ENCODE data around the gene MIPOL1.
"Not testable (repeated sequence)": the region's sequence is repeated elsewhere in the genome, so short reads cannot be mapped to it uniquely, and the experiment has no call there.

Gene MIPOL1

DNA sequence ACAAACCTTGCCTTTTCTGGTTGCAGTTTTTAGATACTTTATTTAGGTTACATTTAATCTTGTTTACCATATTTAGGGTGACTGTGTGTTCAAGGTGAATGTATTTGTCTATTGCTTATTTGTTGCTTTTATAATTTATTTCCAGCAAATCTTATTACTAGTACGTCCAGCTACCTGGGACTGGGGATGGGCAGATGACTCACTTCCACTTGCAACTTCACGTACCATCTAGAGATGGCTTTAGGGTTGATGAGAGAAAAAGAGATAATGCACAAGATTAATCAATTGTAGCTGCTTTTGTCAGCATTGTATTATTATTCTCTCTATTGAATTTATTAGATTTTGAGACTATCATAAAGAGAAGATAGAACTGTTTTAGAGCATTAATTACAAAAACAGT lies 5.1 kb downstream of the MIPOL1 start:
- peaks cover 10% of the 10 kb centered on the region for H3K27me3 Mint-ChIP-seq
- no peaks in the 10 kb centered on the region for H3K9me3 Mint-ChIP-seq
- H3K4me1 Mint-ChIP-seq: peaks cover 9% of the 10 kb centered on the region
- no peak overlapping the region for H3K27ac Mint-ChIP-seq
- no peak overlapping the region for H3K4me3 Mint-ChIP-seq
- no peaks in the 10 kb centered on the region for H3K36me3 Mint-ChIP-seq

DNA sequence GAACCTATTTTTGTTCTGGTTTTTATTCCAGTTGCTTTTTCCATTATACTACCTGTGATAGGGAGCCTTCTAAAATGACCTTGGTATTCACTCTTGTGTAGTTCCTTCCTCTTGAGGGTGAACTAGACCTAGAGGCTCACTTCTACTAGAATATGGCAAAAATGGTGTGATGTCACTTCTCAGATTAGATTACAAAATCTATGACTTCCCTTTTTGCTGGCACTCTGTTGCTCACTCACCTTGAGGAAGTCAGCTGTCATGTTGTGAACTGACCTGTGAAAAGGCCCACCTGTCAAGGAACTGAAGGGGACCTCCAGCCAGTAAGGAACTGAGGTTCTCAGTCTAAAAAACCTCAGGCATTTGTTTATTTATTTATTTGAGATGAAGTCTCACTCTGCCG lies 5.7 kb downstream of the MIPOL1 start:
- Mint-ChIP-seq H3K4me3 (no peak overlapping the region), H3K4me1 (peaks cover 3% of the 10 kb centered on the region), H3K27ac (no peak overlapping the region), H3K9me3 (no peaks in the 10 kb centered on the region), H3K27me3 (peaks cover 5% of the 10 kb centered on the region), H3K36me3 (no peaks in the 10 kb centered on the region)

DNA sequence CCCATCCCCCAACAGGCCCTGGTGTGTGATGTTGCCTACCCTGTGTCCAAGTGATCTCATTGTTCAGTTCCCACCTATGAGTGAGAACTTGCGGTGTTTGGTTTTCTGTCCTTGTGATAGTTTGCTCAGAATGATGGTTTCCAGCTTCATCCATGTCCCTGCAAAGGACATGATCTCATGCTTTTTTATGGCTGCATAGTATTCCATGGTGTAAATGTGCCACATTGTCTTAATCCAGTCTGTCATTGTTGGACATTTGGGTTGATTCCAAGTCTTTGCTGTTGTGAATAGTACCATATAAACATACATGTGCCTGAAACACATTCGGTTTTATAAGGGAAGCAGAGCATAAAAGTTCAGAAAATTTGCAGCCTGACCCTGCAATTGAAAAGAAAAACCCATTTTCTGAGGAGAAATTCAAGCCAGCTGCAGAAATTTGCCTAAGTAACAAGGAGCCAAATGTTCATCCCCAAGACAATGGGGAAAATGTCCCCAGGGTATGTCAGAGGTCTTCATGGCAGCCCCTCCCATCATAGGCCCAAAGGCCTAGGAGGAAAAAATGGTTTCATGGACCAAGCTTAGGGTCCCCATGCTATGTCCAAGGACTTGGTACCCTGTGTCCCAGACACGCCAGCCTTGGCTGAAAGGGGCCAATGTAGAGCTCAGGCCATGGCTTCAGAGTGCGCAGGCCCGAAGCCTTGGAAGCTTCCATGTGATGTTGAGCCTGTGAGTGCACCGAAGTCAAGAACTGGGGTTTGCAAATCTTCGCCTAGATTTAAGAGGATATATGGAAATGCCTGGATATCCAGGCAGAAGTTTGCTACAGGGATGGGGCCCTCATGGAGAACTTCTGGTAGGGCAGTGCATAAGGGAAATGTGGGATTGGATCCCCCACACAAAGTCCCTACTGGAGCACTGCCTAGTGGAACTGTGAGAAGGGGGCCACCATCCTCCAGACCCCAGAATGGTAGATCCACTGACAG lies 8.2 kb downstream of the MIPOL1 start:
- not testable (repeated sequence) for H3K4me1 Mint-ChIP-seq, H3K27ac Mint-ChIP-seq, H3K36me3 Mint-ChIP-seq, H3K4me3 Mint-ChIP-seq, H3K27me3 Mint-ChIP-seq, H3K9me3 Mint-ChIP-seq

DNA sequence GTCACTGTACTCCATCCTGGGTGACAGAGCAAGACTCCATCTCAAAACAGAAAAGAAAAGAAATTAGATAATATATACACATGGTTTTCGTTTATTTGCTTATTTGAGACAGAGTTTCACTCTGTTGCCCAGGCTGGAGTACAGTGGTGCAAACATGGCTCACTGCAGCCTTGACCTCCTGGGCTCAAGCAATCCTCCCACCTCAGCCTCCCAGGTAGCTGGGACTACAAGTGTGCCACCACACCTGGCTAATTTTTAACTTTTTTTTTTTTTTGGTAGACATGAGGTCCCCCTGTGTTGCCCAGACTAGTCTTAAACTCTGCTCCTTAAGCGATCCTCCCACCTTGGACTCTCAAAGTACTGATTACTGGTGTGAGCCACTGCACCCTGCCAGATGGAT lies 11.9 kb downstream of the MIPOL1 start:
- not testable (repeated sequence) for H3K27ac Mint-ChIP-seq, H3K4me1 Mint-ChIP-seq, H3K9me3 Mint-ChIP-seq, H3K36me3 Mint-ChIP-seq, H3K4me3 Mint-ChIP-seq, H3K27me3 Mint-ChIP-seq

DNA sequence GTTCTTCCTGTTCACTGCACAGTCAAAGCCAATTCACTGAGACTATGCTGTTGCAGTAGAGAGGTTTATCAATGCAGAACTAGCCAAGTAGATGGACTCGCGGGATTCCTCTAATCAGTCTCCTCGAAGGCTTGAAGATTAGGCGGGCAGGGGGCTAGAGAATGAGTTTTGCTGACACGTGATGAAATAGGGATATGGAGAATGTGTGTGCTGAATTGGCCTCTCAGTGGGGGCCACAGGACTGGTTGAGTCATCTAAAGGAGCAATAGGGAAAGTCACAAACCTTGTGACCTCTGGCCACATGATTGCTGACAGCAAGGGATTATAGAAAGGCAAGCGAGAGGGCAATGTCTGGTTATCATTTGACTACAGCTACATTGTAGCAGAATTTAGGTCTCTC lies 12.7 kb downstream of the MIPOL1 start:
- Mint-ChIP-seq H3K4me1 (no peaks in the 10 kb centered on the region), H3K9me3 (peaks cover 10% of the 10 kb centered on the region), H3K4me3 (no peak overlapping the region), H3K27ac (no peak overlapping the region), H3K36me3 (no peaks in the 10 kb centered on the region), H3K27me3 (no peaks in the 10 kb centered on the region)

DNA sequence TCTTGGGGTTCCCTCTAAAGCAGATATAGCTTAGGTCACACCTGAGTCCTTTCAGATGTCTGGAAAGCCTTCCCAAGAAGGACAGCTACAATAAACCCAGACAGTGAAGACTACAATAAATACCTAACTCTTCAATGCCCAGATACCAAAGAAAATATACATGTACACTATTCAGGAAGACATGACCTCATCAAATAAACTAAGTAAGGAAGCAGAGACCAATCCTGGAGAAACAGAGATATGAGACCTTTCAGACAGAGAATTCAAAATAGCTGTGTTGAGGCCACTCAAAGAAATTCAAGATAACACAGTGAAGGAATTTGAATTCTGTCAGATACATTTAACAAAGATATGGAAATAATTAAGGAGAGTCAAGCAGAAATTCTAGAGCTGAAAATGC lies 15.3 kb downstream of the MIPOL1 start:
- no peaks in the 10 kb centered on the region for H3K36me3 Mint-ChIP-seq
- no peaks in the 10 kb centered on the region for H3K27me3 Mint-ChIP-seq
- H3K4me1 Mint-ChIP-seq: no peaks in the 10 kb centered on the region
- no peak overlapping the region for H3K27ac Mint-ChIP-seq
- no peak overlapping the region for H3K4me3 Mint-ChIP-seq
- peaks cover 10% of the 10 kb centered on the region for H3K9me3 Mint-ChIP-seq

DNA sequence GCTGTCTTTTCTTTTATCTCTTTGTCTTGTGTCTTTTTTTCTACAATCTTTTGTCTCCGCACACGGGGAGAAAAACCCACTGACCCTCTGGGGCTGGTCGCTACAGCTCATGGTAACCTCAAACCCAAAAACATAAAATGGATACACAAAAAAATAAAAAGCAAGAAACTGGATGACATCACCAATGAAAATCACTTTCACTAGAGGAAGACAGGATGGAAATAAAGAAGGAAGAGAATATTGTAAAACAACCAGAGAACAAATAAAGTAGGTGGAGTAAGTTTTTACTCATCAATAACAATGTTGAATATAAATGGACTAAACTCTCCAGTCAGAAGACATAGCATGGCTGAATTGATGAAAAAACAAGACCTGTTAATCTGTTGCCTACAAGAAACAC lies 17.6 kb downstream of the MIPOL1 start:
- H3K36me3 Mint-ChIP-seq: no peaks in the 10 kb centered on the region
- no peak overlapping the region for H3K27ac Mint-ChIP-seq
- H3K27me3 Mint-ChIP-seq: no peaks in the 10 kb centered on the region
- no peak overlapping the region for H3K4me3 Mint-ChIP-seq
- H3K4me1 Mint-ChIP-seq: no peaks in the 10 kb centered on the region
- H3K9me3 Mint-ChIP-seq: peaks cover 10% of the 10 kb centered on the region

DNA sequence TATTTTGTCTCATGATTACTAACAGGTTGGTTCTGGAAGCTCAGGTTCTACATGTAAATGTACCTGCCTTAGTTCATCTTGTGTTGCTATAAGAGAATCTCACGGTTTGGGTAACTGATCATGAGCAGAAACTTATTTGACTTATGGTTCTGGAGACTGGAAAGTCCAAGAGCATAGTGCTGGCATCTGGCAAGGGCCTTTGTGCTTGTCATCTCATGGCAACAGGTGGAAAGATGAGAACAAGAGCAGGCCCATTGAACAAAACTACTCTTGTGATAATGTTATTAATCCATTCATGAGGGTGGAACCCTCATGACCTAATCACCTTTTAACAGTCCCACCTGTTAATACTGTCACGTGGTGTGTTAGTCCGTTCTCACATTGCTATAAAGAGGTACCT lies 23.3 kb downstream of the MIPOL1 start:
- Mint-ChIP-seq H3K27me3 (no peaks in the 10 kb centered on the region), H3K27ac (no peak overlapping the region), H3K4me1 (no peaks in the 10 kb centered on the region), H3K9me3 (peaks cover 4% of the 10 kb centered on the region), H3K4me3 (no peak overlapping the region), H3K36me3 (no peaks in the 10 kb centered on the region)

DNA sequence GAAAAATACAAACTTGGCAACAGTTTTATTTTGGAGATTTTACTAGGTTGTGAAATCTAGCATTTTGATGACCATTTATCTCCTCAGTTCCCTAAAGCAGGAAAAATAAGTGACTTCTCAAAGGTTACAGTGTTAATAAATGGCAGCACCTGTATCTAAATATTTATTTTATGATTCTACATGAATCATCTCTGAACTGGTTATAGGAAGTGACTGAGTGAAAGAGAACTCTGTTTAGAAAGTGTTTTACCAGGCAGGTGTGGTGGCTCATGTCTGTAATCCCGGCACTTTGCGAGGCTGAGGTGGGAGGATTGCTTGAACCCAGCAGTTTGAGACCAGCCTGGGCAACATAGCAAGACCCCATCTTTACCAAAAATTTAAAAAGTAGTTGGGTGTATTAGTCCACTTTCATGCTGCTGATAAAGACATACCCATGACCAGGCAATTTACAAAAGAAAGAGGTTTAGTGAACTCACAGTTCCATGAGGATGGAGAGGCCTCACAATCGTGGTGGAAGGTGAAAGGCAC lies 26.3 kb downstream of the MIPOL1 start:
- H3K27me3 Mint-ChIP-seq: no peaks in the 10 kb centered on the region
- H3K27ac Mint-ChIP-seq: no peak overlapping the region
- H3K4me3 Mint-ChIP-seq: no peak overlapping the region
- H3K9me3 Mint-ChIP-seq: peaks cover 4% of the 10 kb centered on the region
- H3K36me3 Mint-ChIP-seq: no peaks in the 10 kb centered on the region
- H3K4me1 Mint-ChIP-seq: no peaks in the 10 kb centered on the region

DNA sequence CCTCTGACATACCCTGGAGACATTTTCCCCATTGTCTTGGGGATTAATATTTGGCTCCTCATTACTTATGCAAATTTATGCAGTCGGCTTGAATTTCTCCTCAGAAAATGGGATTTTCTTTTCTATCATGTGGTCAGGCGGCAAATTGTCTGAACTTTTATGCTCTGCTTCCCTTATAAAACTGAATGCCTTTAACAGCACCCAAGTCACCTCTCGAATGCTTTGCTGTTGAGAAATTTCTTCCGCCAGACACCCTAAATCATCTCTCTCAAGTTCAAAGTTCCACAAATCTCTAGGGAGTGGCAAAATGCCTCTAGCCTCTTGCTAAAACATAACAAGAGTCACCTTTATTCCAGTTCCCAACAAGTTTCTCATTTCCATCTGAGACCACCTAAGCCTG lies 27.9 kb downstream of the MIPOL1 start:
- not testable (repeated sequence) for H3K9me3 Mint-ChIP-seq, H3K4me3 Mint-ChIP-seq

DNA sequence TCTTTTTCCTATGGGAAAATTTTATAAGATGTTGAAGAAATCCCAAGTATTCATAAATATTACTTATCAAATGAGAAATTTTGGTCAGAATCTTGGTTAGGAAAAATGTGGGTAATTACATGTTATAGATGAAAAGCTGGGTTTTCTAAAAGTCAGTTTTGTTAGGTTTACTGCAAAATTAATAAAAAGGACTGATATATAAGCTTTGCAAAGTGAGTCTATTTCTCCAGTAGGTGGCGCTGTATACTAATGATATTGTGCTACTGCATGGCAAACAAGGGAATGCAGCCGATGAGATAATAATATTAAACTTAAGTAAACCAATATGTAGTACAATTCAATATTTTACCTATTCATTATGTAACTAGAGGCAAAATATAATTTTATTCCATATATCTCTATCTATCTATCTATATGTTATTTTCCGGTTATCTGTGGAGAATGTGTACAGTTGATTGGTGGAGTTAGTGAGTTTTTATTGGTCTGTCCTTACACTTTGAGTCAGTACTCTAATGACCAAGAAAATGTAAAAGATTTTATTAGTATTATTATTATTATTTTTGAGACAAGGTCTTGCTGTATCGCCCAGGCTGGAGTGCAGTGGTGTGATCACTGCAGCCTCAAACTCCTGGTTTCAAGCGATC lies 32.9 kb downstream of the MIPOL1 start:
- Mint-ChIP-seq H3K27me3 (peaks cover 2% of the 10 kb centered on the region), H3K4me1 (no peaks in the 10 kb centered on the region), H3K36me3 (no peaks in the 10 kb centered on the region), H3K9me3 (peaks cover 4% of the 10 kb centered on the region), H3K27ac (no peak overlapping the region), H3K4me3 (no peak overlapping the region)

More for the DNA sequence above, 27.9 kb downstream of the MIPOL1 start:
- not testable (repeated sequence) for H3K27me3 Mint-ChIP-seq, H3K4me1 Mint-ChIP-seq, H3K27ac Mint-ChIP-seq, H3K36me3 Mint-ChIP-seq

DNA sequence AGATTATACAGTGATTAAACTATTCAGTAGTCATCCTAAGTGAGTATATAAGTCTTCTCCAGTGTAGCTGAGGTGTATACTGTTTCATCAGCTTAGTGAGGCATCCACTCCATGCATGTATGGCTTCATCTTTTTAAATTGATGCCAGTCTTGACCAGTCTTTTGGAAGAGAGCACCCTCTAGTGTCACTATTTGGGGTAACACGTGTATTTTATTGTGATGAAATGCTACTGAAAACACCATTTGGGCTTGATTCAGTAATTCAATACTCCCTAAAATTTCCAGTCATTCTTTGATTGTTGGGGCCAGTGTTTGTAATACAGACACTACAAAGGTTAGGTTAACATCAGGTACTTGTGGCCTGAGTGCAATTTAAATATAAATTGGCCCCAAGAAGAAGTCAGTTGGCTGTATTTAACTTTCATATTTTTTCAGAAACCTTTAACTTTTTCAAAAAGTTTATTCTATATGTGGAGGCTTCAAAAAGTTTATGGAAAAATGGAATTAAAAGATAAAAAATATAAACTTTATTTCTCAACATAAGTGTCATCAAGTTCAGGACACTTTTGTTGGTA lies 35.3 kb downstream of the MIPOL1 start:
- H3K27me3 Mint-ChIP-seq: peaks cover 2% of the 10 kb centered on the region
- H3K9me3 Mint-ChIP-seq: no peaks in the 10 kb centered on the region
- H3K4me3 Mint-ChIP-seq: no peak overlapping the region
- H3K4me1 Mint-ChIP-seq: no peaks in the 10 kb centered on the region
- no peak overlapping the region for H3K27ac Mint-ChIP-seq
- H3K36me3 Mint-ChIP-seq: no peaks in the 10 kb centered on the region

DNA sequence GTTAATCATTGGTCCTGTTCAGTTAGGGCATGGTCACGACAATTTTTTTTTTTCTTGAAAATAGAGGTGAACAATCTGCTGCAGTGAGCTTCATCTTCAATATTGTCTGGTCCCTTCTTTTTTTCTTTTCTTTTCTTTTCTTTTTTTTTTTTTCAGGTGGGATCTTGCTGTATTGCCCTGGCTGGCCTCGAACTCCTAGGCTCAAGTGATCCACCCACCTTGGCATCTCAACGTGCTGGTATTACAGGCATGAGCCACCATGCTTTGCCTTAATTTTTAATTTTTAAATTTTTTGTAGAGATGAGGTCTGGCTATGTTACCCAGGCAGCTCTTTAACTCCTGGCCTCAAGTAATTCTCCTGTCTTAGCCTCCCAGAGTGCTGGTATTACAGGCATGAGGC lies 36.5 kb downstream of the MIPOL1 start:
- no peaks in the 10 kb centered on the region for H3K9me3 Mint-ChIP-seq
- H3K4me1 Mint-ChIP-seq: no peaks in the 10 kb centered on the region
- H3K4me3 Mint-ChIP-seq: no peak overlapping the region
- H3K27ac Mint-ChIP-seq: no peak overlapping the region
- peaks cover 2% of the 10 kb centered on the region for H3K27me3 Mint-ChIP-seq
- H3K36me3 Mint-ChIP-seq: no peaks in the 10 kb centered on the region

DNA sequence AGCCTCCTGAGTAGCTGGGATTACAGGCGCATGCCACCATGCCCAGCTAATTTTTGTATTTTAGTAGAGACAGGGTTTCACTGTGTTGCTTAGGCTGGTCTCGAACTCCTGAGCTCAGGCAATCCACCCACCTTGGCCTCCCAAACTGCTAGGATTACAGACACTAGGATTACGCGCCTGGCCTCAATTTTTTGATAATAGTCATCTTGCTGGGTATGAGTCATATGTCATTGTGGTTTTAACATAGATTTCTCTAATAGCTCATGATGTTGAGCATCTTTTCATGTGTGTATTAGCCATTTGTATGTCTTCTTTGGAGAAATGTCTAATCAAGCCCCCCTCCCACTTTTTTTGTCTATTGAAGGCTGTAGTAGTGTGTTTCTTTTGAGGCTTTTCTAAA lies 38.3 kb downstream of the MIPOL1 start:
- not testable (repeated sequence) for H3K4me1 Mint-ChIP-seq, H3K4me3 Mint-ChIP-seq, H3K9me3 Mint-ChIP-seq, H3K27me3 Mint-ChIP-seq, H3K27ac Mint-ChIP-seq, H3K36me3 Mint-ChIP-seq

DNA sequence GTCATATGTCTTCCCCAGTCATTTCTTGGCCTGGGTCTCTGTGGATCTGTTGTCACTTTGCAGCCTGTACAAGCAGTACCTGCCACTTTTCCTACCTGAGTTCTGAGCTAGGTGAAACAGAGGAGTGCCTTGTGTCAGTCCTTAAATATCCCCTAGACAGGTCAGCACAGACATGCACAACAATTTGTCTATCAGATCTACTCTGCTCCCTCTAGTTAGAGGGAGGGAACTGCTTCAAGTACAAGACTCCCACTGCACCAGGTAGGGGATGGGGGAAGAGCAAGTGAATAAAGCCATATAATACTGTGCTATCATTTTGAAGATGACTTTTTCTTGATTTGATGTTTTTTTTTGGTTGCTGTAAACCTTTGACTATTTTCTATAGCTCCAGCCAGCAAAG lies 39.4 kb downstream of the MIPOL1 start:
- Mint-ChIP-seq H3K4me3 (no peak overlapping the region), H3K36me3 (no peaks in the 10 kb centered on the region), H3K4me1 (no peaks in the 10 kb centered on the region), H3K9me3 (no peaks in the 10 kb centered on the region), H3K27me3 (no peaks in the 10 kb centered on the region), H3K27ac (no peak overlapping the region)

DNA sequence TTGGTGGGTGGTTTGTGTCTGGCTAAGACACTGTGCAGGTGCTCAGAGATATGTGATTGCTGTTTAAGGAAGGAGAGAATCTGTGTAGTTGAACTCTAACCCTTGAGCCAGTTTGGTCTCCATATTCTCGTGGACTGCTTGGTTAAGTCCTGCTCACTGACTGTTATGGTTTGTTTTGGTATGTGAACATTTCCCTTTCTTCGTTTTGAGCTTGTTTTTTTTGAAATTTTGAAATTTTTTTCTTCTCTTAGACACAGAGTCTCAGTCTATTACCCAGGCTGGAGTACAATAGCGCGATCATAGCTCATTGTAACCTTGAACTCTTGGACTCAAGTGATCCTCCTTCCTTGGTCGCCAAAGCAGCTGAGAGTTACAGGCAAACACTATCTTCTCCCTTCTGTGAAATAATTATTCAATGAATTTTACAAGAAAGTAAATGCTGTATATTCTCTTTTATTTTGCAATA lies 40.0 kb downstream of the MIPOL1 start:
- no peaks in the 10 kb centered on the region for H3K4me1 Mint-ChIP-seq
- H3K27me3 Mint-ChIP-seq: no peaks in the 10 kb centered on the region
- no peak overlapping the region for H3K4me3 Mint-ChIP-seq
- H3K27ac Mint-ChIP-seq: no peak overlapping the region
- H3K9me3 Mint-ChIP-seq: no peaks in the 10 kb centered on the region
- no peaks in the 10 kb centered on the region for H3K36me3 Mint-ChIP-seq

Data from activated naive CD4-positive, alpha-beta T cell treated with anti-CD3 and anti-CD28 coated beads, Interleukin-2, amount 50 U/mL, for 24 hours (primary cell).